HG03159 (cell line): ENCODE measurements around the gene FAR2.
"Not testable (repeated sequence)": the region's sequence is repeated elsewhere in the genome, so short reads cannot be mapped to it uniquely, and the experiment has no call there.

Experiments
- ATAC-seq: cut with Tn5 transposase; IDR thresholded peaks from one replicate; pipeline ENCODE4 v1.9.1; 2021; ENCODE audit warnings: mild to moderate bottlenecking, moderate library complexity; ENCODE audit not compliant: unreplicated experiment

The FAR2 gene

GRCh38 chr12:29316752-29317151, 167.7 kb downstream of the FAR2 start:
- no peak for ATAC-seq

GRCh38 chr12:29317556-29318363, 168.7 kb downstream of the FAR2 start:
- ATAC-seq = peak; percentile 100

GRCh38 chr12:29320295-29321085, 171.4 kb downstream of the FAR2 start:
- ATAC-seq = no peak

- no peak for ATAC-seq
Observed at GRCh38 chr12:29322157-29322556, 173.1 kb downstream of the FAR2 start.

- ATAC-seq = no peak
Observed at GRCh38 chr12:29329411-29329810, 180.3 kb downstream of the FAR2 start.

GRCh38 chr12:29333178-29333577, 184.1 kb downstream of the FAR2 start:
- ATAC-seq = no peak

GRCh38 chr12:29334937-29335336, 185.9 kb downstream of the FAR2 start:
- ATAC-seq = no peak

- ATAC-seq = no peak
Observed at GRCh38 chr12:29337325-29337724, 188.2 kb downstream of the FAR2 start.

GRCh38 chr12:29343022-29343799, 194.1 kb downstream of the FAR2 start:
- no peak for ATAC-seq

- no peak for ATAC-seq
Observed at GRCh38 chr12:29346769-29347421, 197.8 kb downstream of the FAR2 start.

- no peak for ATAC-seq
Observed at GRCh38 chr12:29350080-29350479, 201.0 kb downstream of the FAR2 start.

GRCh38 chr12:29354954-29355353, 205.9 kb downstream of the FAR2 start:
- ATAC-seq = no peak

- ATAC-seq = no peak
Observed at GRCh38 chr12:29365091-29365490, 216.0 kb downstream of the FAR2 start.

- no peak for ATAC-seq
Observed at GRCh38 chr12:29374012-29374411, 224.9 kb downstream of the FAR2 start.

GRCh38 chr12:29374913-29375312, 225.8 kb downstream of the FAR2 start:
- ATAC-seq = no peak

GRCh38 chr12:29376118-29376517, 227.0 kb downstream of the FAR2 start:
- ATAC-seq = no peak

GRCh38 chr12:29380536-29381523, 231.8 kb downstream of the FAR2 start, which contains the start of gene ERGIC2:
TSS of gene ERGIC2 (minus strand) at chr12:29381172. CDS start at chr12:29371633, 9,539 bp downstream.
- peak; percentile 98 for ATAC-seq

- ATAC-seq = no peak
Observed at GRCh38 chr12:29382251-29382650, 233.2 kb downstream of the FAR2 start.

GRCh38 chr12:29385194-29385593, 236.1 kb downstream of the FAR2 start:
- not testable (repeated sequence) for ATAC-seq
